Bronchial epithelial cell (primary cell): ENCODE measurements around the gene OR6C1. TPM values are rescaled to one million over a fixed set of nuclear protein-coding genes. Genes with fewer than 3 reads are reported as not detected.
"Not testable (repeated sequence)": the region's sequence is repeated elsewhere in the genome, so short reads cannot be mapped to it uniquely, and the experiment has no call there.

Experiments used
- DNase-seq: peaks from one replicate; pipeline ENCODE4 v3.0.0-alpha.2; 2010; ENCODE audit warnings: low read depth
- FAIRE-seq: peaks from 2 replicates; lab custom pipeline; 2011; peaks lifted over from hg19 to GRCh38; lab: Jason Lieb, UNC
- H3K27me3 ChIP-seq: 2 replicates; pipeline ENCODE4 v1.5.1; 2011; ENCODE audit warnings: low read length; ENCODE audit not compliant: control insufficient read depth, insufficient read depth
- H3K36me3 ChIP-seq: 2 replicates; pipeline ENCODE4 v1.5.1; 2011; ENCODE audit warnings: low read length; ENCODE audit not compliant: control insufficient read depth, insufficient read depth
- H3K4me3 ChIP-seq: 2 replicates; pipeline ENCODE4 v1.5.1; 2011; ENCODE audit warnings: mild to moderate bottlenecking, low read depth, low read length, control low read depth
- total RNA-seq: library from RNA; depleted of rRNA; stranded (reverse); fragments of >200 nt; gene quantifications from 2 replicates; pipeline ENCODE4 v1.2.1, GENCODE V29; 2014
- TF ChIP-seq, protein P1 (sequence below): IDR thresholded peaks from 2 replicates; pipeline ENCODE4 v1.5.1; 2011; ENCODE audit warnings: mild to moderate bottlenecking, moderate library complexity, low read length, control low read depth, inconsistent platforms; ENCODE audit not compliant: insufficient read depth, severe bottlenecking

Gene OR6C1
- total RNA-seq, 1 donor from 2014 or later: not detected

DNA sequence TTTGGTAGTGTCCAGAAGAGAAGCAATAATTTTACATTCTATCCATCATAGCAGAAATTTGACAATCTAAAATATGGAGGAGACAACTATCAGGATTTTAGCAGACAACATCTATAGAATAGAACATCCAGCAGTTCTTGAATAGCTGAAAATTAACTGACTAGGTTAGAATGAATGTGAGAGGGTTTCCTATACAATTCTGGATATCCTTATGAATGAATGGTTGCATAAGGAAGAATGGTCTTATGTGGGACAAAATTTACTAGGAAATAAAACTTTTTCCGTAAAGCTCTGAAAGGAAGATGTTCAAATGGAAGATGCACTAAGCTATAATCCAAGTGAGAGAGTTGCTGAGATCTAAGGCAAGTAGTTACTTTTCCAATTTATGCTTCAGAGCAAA is 16.3 kb downstream of the OR6C1 start, which contains the start of gene OR6C3:
Gene OR6C3 (plus strand): TSS at position 301 of the 400 bp plus-strand sequence. CDS start 955 bp downstream, outside the sequence.
- no peak for FAIRE-seq
- DNase-seq: no peak
- Histone ChIP-seq H3K36me3 (no peaks in the 10 kb centered on the region), H3K4me3 (no peak within 1 kb of the TSS), H3K27me3 (no peaks in the 10 kb centered on the region)
- TF ChIP-seq, protein P1, sequence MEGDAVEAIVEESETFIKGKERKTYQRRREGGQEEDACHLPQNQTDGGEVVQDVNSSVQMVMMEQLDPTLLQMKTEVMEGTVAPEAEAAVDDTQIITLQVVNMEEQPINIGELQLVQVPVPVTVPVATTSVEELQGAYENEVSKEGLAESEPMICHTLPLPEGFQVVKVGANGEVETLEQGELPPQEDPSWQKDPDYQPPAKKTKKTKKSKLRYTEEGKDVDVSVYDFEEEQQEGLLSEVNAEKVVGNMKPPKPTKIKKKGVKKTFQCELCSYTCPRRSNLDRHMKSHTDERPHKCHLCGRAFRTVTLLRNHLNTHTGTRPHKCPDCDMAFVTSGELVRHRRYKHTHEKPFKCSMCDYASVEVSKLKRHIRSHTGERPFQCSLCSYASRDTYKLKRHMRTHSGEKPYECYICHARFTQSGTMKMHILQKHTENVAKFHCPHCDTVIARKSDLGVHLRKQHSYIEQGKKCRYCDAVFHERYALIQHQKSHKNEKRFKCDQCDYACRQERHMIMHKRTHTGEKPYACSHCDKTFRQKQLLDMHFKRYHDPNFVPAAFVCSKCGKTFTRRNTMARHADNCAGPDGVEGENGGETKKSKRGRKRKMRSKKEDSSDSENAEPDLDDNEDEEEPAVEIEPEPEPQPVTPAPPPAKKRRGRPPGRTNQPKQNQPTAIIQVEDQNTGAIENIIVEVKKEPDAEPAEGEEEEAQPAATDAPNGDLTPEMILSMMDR: no peak

DNA sequence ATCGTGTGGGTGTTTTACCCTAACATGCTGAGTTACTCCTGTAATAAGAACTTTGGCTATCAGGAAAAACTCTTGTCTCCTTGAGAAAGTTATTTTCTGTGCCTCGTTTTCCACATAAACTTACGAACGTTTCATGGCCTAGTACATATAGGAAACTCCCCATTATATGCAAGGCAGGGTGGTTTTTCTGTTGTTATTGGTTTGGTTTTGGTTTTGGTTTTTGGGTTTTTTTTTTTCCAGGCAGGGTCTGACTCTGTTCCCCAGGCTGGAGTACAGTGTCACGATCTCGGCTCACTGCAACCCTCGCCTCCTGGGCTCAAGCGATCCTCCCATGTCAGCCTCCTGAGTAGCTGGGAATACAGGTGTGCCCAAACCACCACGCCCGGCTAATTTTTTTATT is 21.9 kb downstream of the OR6C1 start:
- TF ChIP-seq, protein P1: no peak
- no peak for FAIRE-seq
- no peak for DNase-seq
- Histone ChIP-seq H3K36me3 (no peaks in the 10 kb centered on the region), H3K27me3 (no peaks in the 10 kb centered on the region), H3K4me3 (no peak overlapping the region)

DNA sequence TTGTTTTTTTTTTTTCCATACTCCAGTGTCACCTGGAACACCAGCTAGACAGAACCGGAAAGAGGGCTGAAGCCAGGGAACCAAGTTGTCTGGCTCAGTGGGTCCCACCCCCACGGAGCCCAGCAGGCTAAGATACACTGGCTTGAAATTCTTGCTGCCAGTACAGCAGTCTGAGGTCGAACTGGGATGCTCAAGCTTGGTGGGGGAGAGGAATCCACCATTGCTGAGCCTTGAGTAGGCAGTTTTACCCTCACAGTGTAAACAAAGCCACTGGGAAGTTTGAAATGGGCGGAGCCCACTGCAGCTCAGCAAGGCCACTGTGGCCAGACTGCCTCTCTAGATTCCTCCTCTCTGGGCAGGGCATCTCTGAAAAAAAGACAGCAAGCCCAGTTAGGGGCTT is 41.2 kb downstream of the OR6C1 start:
- not testable (repeated sequence) for H3K4me3 ChIP-seq, H3K36me3 ChIP-seq, DNase-seq, FAIRE-seq, H3K27me3 ChIP-seq

DNA sequence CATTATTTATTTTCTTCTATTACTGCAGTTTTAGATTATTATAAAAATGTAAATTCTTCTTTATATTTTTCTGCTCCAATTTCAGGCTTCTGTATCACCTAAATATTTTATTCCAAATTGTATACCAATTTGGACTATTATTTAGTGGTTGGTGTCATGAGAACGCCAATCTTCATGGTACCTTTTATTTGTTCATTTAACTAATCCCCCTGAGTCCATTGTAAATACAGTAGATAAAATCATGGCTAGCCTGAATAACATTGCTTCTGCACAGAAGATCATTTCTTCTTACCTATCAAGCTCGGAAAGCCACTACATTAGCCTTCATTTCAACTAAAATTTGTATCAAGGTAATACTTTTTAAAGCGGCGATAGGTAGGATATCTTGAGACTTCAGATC is 48.5 kb downstream of the OR6C1 start, which contains the start of gene OR6C75:
Gene OR6C75 (plus strand): TSS at position 301 of the 400 bp plus-strand sequence. CDS start 2,136 bp downstream, outside the sequence.
- DNase-seq (no peak), FAIRE-seq (no peak)
- TF ChIP-seq, protein P1: no peak

DNA sequence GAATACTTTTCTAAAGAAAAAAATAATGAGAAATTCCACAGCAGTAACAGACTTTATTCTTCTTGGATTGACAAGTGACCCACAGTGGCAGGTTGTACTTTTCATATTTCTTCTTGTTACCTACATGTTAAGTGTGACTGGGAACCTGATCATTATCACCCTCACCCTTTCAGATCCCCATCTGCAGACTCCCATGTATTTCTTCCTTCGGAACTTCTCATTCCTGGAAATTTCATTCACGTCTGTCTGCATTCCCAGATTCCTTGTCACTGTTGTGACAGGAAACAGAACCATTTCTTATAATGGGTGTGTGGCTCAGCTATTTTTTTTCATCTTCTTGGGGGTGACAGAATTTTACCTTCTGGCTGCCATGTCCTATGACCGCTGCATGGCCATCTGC is 50.9 kb downstream of the OR6C1 start:
- DNase-seq (no peak), FAIRE-seq (no peak)
- no peaks in the 10 kb centered on the region for H3K36me3 ChIP-seq
- TF ChIP-seq, protein P1: no peak
- no peaks in the 10 kb centered on the region for H3K27me3 ChIP-seq
- no peak overlapping the region for H3K4me3 ChIP-seq

More for the DNA sequence above, 48.5 kb downstream of the OR6C1 start, which contains the start of gene OR6C75:
- Histone ChIP-seq H3K27me3 (no peaks in the 10 kb centered on the region), H3K4me3 (no peak within 1 kb of the TSS), H3K36me3 (no peaks in the 10 kb centered on the region)

Other genes starting within 250 kb of the OR6C1 start
- not detected in 2 replicates for gene OR9K2, start 187.9 kb upstream of the OR6C1 start, total RNA-seq
- gene OR10A7, start 93.3 kb upstream of the OR6C1 start, total RNA-seq: not detected in 2 replicates
- gene OR6C74, start 69.7 kb upstream of the OR6C1 start, total RNA-seq: not detected in 2 replicates
- gene OR6C6, start 17.8 kb upstream of the OR6C1 start, total RNA-seq: not detected in 2 replicates
- not detected in 2 replicates for gene OR6C3, start 16.4 kb downstream of the OR6C1 start, total RNA-seq
- not detected in 2 replicates for gene OR6C75, start 48.6 kb downstream of the OR6C1 start, total RNA-seq
- gene OR6C65, start 86.2 kb downstream of the OR6C1 start, total RNA-seq: not detected in 2 replicates
- gene OR6C76, start 111.9 kb downstream of the OR6C1 start, total RNA-seq: not detected in 2 replicates
- gene OR6C2, start 129.7 kb downstream of the OR6C1 start, total RNA-seq: not detected in 2 replicates
- gene OR6C70, start 155.8 kb downstream of the OR6C1 start, total RNA-seq: not detected in 2 replicates
- gene OR6C68, start 178.0 kb downstream of the OR6C1 start, total RNA-seq: not detected in 2 replicates
- not detected in 2 replicates for gene OR6C4, start 235.3 kb downstream of the OR6C1 start, total RNA-seq